Measurements from ENCODE around the gene SURF2.

GRCh38 chr9:133382507-133383141 lies 26.3 kb downstream of the SURF2 start:
- TF ChIP-seq CTCF (IDR thresholded peaks at IDR 0.05; ENCODE audit: insufficient read depth, low read depth, low read length): no peak
- no peak for TF ChIP-seq EZH2 (IDR thresholded peaks at IDR 0.05; ENCODE audit: insufficient read depth, low read length)
